ENCODE results near the gene TRAPPC2. TPM values are rescaled to one million over a fixed set of nuclear protein-coding genes. Genes with fewer than 3 reads are reported as not detected.
A peak's percentile ranks its signal among the peaks of the same experiment; 100 is the strongest.

The TRAPPC2 gene
- total and polyA plus RNA-seq, 2 of the 4 experiments (the other 2 are of a cell fraction): 11.3 to 13.8 TPM

- no peak overlapping the region for H3K4ac ChIP-seq (ENCODE audit: low read depth, low read length)
- no peak overlapping the region for H2AK5ac ChIP-seq (ENCODE audit: low read depth, low read length)
- TF ChIP-seq RFX5 (IDR thresholded peaks at IDR 0.05; ENCODE audit: low read depth, low read length): no peak
- TF ChIP-seq POLR2A (IDR thresholded peaks at IDR 0.05; ENCODE audit: low read depth, low read length): no peak
- TF ChIP-seq FOS (IDR thresholded peaks at IDR 0.05; ENCODE audit: low read depth, low read length): no peak
- no peak for TF ChIP-seq MXI1 (IDR thresholded peaks at IDR 0.05; ENCODE audit: borderline replicate concordance, low read depth, low read length)
- TF ChIP-seq CEBPB (IDR thresholded peaks at IDR 0.05; ENCODE audit: low read depth, low read length): no peak
- TF ChIP-seq MAZ (IDR thresholded peaks at IDR 0.05; ENCODE audit: borderline replicate concordance, low read depth, low read length): no peak
- peak; percentile 55 for TF ChIP-seq SMC3 (IDR thresholded peaks at IDR 0.05; ENCODE audit: low read depth, low read length)
- peak; percentile 51 for TF ChIP-seq RAD21 (IDR thresholded peaks at IDR 0.05; ENCODE audit: low read length)
- TF ChIP-seq USF2 (IDR thresholded peaks at IDR 0.05; ENCODE audit: low read depth, low read length): no peak
- no peak for TF ChIP-seq BHLHE40 (IDR thresholded peaks at IDR 0.05; ENCODE audit: low read depth, low read length)
- peak; percentile 57 for TF ChIP-seq CTCF (conservative IDR thresholded peaks at IDR 0.05; ENCODE audit: low read depth, low read length)
- TF ChIP-seq MAFK (IDR thresholded peaks at IDR 0.05; ENCODE audit: low read depth, low read length): peak; percentile 75
- TF ChIP-seq NFE2L2 (IDR thresholded peaks at IDR 0.05; ENCODE audit: low read depth, low read length): no peak
- TF ChIP-seq RCOR1 (IDR thresholded peaks at IDR 0.05; ENCODE audit: insufficient replicate concordance, low read length): no peak
- TF ChIP-seq CHD1 (IDR thresholded peaks at IDR 0.05; ENCODE audit: low read depth, low read length): no peak
- no peak for TF ChIP-seq ELK1 (IDR thresholded peaks at IDR 0.05; ENCODE audit: borderline replicate concordance, low read depth, low read length)
- H3K9me3 ChIP-seq (ENCODE audit: control insufficient read depth, insufficient read depth, low read length): no peaks in the 10 kb centered on the region
- in situ Hi-C loops (cut with MboI; ENCODE audit: low sequenced_read_pairs): no loop called here
- dilution Hi-C loops (cut with HindIII; ENCODE audit: low sequenced_read_pairs, unreplicated experiment): no loop called here
- no peak overlapping the region for H3K23ac ChIP-seq (ENCODE audit: low read depth, low read length)
- H3K9me1 ChIP-seq (ENCODE audit: insufficient read depth, low read length): no peaks in the 10 kb centered on the region
- H3K14ac ChIP-seq (replicated peaks; ENCODE audit: low read depth, low read length): no peak overlapping the region
- no peak overlapping the region for H3K18ac ChIP-seq (ENCODE audit: low read depth, low read length)
- H2AK9ac ChIP-seq (replicated peaks; ENCODE audit: low read depth, low read length, poor library complexity): no peak overlapping the region
- CTCF ChIA-PET: interaction anchor here (1.6 kb wide), 1 partner anchor 243 kb away, joined by 3 read pairs; no protein-coding TSS in a partner anchor
- ATAC-seq (ENCODE audit: low read depth) (peak; percentile 49), DNase-seq (peak; percentile 48)
- H3K27me3 ChIP-seq (ENCODE audit: control insufficient read depth, insufficient read depth, low read length): no peaks in the 10 kb centered on the region
- no peak overlapping the region for H2BK5ac ChIP-seq (ENCODE audit: low read depth, low read length, poor library complexity, severe bottlenecking)
- no peak overlapping the region for H3K9ac ChIP-seq (ENCODE audit: low read depth, low read length)
- no TSS peak for BruUV-seq (replicated peaks)
- POLR2A ChIA-PET (ENCODE audit: unreplicated experiment): no interaction called here
- no peak overlapping the region for H4K91ac ChIP-seq (ENCODE audit: insufficient read depth, low read depth, low read length)
- no peaks in the 10 kb centered on the region for H3K79me1 ChIP-seq (ENCODE audit: low read depth in 1 of 2, low read length in 2 of 2)
- no peaks in the 10 kb centered on the region for H4K20me1 ChIP-seq (ENCODE audit: insufficient read depth, low read length)
- H3K4me1 ChIP-seq (ENCODE audit: control insufficient read depth, insufficient read depth, low read length): peaks cover 2% of the 10 kb centered on the region
- H4K5ac ChIP-seq (ENCODE audit: low read depth, low read length): no peak overlapping the region
- no peak overlapping the region for H3K4me2 ChIP-seq (ENCODE audit: low read depth, low read length)
- no peak overlapping the region for H2BK20ac ChIP-seq (ENCODE audit: low read depth, low read length)
- no peak overlapping the region for H4K8ac ChIP-seq (ENCODE audit: low read depth in 2 of 2, low read length in 2 of 2)
- H3K4me3 ChIP-seq (ENCODE audit: insufficient read depth, low read depth, low read length): no peak overlapping the region
- intact Hi-C loops (cut with micrococcal nuclease): loop anchor here (1.0 kb wide), 1 partner anchor 282 kb away; no protein-coding TSS in a partner anchor
- no peak overlapping the region for H2AFZ ChIP-seq (replicated peaks; ENCODE audit: low read length, poor library complexity)
- no peak overlapping the region for H2BK120ac ChIP-seq (ENCODE audit: low read depth, low read length)
- H3K27ac ChIP-seq (ENCODE audit: insufficient read depth, low read length): no peak overlapping the region
- no peak overlapping the region for H3K56ac ChIP-seq (ENCODE audit: extremely low read depth, insufficient read depth, low read length)
- H3K36me3 ChIP-seq (ENCODE audit: control insufficient read depth, insufficient read depth, low read length): no peaks in the 10 kb centered on the region; the same call in none of the 2 replicates
- H2BK15ac ChIP-seq (ENCODE audit: low read depth, low read length): no peak overlapping the region
Observed at GRCh38 chrX:13750204-13750603, 15.8 kb upstream of the TRAPPC2 start.
